GM21717 (cell line): ENCODE data around the gene U2AF2.
"Not testable (repeated sequence)": the region's sequence is repeated elsewhere in the genome, so short reads cannot be mapped to it uniquely, and the experiment has no call there.

Experiments used
- ATAC-seq: cut with Tn5 transposase; IDR thresholded peaks from one replicate; pipeline ENCODE4 v1.9.1; 2021; ENCODE audit warnings: mild to moderate bottlenecking, moderate library complexity; ENCODE audit not compliant: unreplicated experiment

The U2AF2 gene

DNA sequence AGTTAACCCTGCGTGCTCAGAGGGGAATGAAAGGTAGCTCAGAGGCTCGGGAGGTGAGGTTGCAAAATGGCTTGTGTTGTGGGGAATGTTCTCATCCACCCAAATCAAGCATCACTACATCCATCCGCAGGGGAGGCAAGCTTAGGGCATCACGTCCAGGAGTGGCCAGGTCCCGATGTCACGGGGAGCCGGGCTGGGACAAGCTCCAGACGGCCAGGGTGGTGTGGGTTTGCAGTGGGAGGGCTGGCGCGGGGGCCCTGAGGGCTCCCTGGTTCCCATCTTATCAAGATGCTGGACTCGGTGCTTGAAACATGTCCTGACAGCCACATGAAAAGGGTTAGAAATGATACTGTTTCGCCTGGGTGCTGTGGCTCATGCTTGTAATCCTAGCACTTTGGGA lies 46.0 kb downstream of the U2AF2 start:
- no peak for ATAC-seq

DNA sequence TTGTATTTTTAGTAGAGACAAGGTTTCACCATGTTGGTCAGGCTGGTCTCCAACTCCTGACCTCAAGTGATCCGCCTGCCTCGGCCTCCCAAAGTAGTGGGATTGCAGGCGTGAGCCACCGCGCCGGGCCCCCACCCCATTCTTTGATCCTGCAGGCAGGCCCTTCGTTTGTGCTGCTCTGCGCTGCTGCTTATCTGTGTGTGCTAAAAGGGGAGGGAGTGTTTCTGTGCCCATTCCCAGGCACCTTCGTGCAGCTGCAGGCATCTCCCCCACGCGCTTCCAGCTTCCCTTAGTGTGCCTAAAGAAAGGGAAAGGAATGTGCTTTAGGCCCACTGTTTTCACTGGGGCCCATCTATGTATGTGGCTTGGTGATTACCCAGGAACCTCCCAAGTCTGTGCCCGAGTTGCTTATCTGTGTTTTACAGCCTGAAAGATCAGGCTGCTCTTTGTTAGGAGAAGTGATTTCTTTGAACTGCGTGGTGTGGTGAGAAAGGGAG lies 47.3 kb downstream of the U2AF2 start:
- no peak for ATAC-seq

- no peak for ATAC-seq
Observed at GRCh38 chr19:55703790-55704215, 49.0 kb downstream of the U2AF2 start.

- ATAC-seq, result no peak
Observed at GRCh38 chr19:55704494-55705245, 49.8 kb downstream of the U2AF2 start.

- ATAC-seq, result no peak
Observed at GRCh38 chr19:55705972-55706371, 51.1 kb downstream of the U2AF2 start.

- ATAC-seq, result no peak
Observed at GRCh38 chr19:55711719-55712118, 56.9 kb downstream of the U2AF2 start.

DNA sequence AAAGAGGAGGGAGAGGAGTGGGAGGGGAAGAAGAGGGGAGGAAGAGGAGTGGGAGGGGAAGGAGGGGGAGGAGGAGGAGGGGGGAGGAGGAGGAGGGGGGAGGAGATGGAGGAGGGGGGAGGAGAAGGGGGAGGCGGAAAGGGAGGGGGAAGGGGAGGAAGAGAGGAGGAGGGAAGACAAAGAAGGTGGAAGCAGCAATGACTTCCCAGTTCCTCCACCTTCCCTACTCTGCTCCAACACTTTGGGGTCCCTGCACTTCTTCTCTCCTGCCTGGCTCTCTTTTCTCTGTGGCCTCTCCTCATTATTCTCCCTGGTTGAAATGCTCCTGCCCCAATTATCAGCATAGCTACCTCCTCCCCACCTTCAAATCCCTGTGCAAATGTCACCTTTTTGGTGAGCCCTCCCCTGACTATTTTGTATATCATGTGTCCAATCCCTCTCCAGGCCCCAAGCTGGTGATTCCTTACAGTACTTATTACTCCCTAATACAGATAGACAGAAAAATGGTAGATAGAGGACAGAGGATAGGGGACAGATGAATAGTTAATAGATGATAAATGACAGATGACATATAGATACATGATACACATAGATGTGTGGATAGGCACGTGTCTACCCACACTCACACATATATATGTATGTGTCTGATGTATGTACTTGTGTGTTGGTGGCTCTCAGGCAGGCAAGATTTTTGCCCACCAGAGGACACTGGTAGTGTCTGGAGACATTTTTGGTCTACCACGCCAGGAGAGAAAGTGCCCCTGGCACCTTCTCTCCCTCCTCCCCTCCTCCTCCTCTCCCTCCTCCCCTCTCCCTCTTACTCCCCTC lies 58.2 kb downstream of the U2AF2 start:
- no peak for ATAC-seq

GRCh38 chr19:55716531-55716930 lies 61.7 kb downstream of the U2AF2 start:
- ATAC-seq, result no peak

GRCh38 chr19:55717251-55717650 lies 62.4 kb downstream of the U2AF2 start:
- no peak for ATAC-seq

GRCh38 chr19:55717879-55718711 lies 63.3 kb downstream of the U2AF2 start:
- not testable (repeated sequence) for ATAC-seq

DNA sequence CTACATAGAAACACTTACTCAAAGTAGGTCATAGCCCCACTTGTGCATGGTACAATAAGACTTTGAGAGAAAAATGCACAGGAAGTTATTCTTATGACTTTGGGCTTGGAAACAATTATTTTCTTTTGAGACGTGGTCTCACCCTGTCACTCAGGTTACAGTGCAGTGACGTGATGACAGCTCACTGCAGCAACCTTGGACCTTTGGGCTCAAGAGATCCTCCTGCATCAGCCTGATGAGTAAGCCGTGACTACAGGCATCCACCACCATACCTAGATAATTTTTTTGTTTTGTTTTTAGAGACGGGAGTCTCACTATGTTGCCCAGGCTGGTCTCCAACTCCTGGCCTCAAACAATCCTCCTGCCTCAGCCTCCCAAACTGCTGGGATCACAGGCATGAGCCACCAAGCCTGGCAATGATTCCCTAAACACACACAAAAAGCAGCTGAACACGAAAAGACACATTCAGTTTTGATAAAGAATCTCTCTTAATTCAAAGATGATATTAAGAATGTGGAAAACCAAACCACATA lies 65.4 kb downstream of the U2AF2 start:
- no peak for ATAC-seq

DNA sequence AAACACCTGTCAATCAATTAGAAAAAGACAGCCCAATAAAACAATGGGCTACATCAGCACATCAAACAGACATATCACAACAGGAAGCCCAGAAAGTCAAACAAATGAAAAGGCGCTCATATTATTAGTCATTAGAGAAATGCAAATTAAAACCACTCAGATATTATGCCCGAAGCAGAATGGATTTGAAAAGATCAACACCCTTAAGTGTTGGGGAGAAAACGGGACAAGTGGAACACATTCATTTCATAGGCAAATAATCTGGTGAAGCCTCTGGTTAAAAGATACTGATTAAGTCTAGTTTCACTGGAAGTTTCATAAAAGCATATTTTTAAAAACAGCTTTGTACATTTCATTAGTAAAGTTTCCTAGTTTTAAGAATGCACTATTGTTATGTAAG lies 66.0 kb downstream of the U2AF2 start:
- no peak for ATAC-seq

GRCh38 chr19:55723491-55723890 lies 68.7 kb downstream of the U2AF2 start:
- no peak for ATAC-seq
